A204.1 (cell line): ENCODE measurements around the gene PREB.

ENCODE experiments used
- FAIRE-seq: peaks from 2 replicates; lab custom pipeline; 2012; peaks lifted over from hg19 to GRCh38; lab: Jason Lieb, UNC

Gene PREB

GRCh38 chr2:27095745-27096651 lies 38.4 kb downstream of the PREB start:
- no peak for FAIRE-seq

GRCh38 chr2:27095427-27095744 lies 39.0 kb downstream of the PREB start:
- no peak for FAIRE-seq

GRCh38 chr2:27094353-27094984 lies 40.0 kb downstream of the PREB start:
- FAIRE-seq = no peak

GRCh38 chr2:27093430-27094352 lies 40.7 kb downstream of the PREB start:
- no peak for FAIRE-seq

- no peak for FAIRE-seq
Observed at GRCh38 chr2:27092696-27093429, 41.6 kb downstream of the PREB start.

GRCh38 chr2:27091746-27092695 lies 42.4 kb downstream of the PREB start:
- FAIRE-seq = no peak

GRCh38 chr2:27089111-27089954 lies 45.1 kb downstream of the PREB start:
- no peak for FAIRE-seq

- FAIRE-seq = no peak
Observed at GRCh38 chr2:27088634-27089033, 45.8 kb downstream of the PREB start.

- FAIRE-seq = no peak
Observed at GRCh38 chr2:27087823-27088410, 46.5 kb downstream of the PREB start.

- FAIRE-seq = no peak
Observed at GRCh38 chr2:27086724-27087593, 47.5 kb downstream of the PREB start, which contains the start of gene KHK. Gene KHK (plus strand): TSS chr2:27086772. CDS start chr2:27087260, 488 bp downstream.

GRCh38 chr2:27086090-27086723 lies 48.2 kb downstream of the PREB start:
- FAIRE-seq = no peak

GRCh38 chr2:27085673-27086089 lies 48.8 kb downstream of the PREB start:
- no peak for FAIRE-seq

GRCh38 chr2:27085062-27085672 lies 49.3 kb downstream of the PREB start:
- FAIRE-seq = no peak

GRCh38 chr2:27084297-27085061 lies 50.0 kb downstream of the PREB start:
- no peak for FAIRE-seq

GRCh38 chr2:27083410-27084296 lies 50.8 kb downstream of the PREB start:
- no peak for FAIRE-seq
